ENCODE results near the gene PHEX.

The PHEX gene

GRCh38 chrX:22073928-22074327, 41.8 kb downstream of the PHEX start:
- Histone ChIP-seq H4K20me1 (ENCODE audit: low read depth, low read length) (no peaks in the 10 kb centered on the region), H3K9me3 (ENCODE audit: insufficient read depth, low read length) (no peaks in the 10 kb centered on the region), H3K4me2 (ENCODE audit: low read depth, low read length, poor library complexity, severe bottlenecking) (no peak overlapping the region), H3K27me3 (ENCODE audit: low read length) (no peaks in the 10 kb centered on the region), H3K9ac (ENCODE audit: low read length) (no peak overlapping the region), H3K36me3 (ENCODE audit: low read length) (no peaks in the 10 kb centered on the region), H3F3A (ENCODE audit: insufficient read depth) (no peaks in the 10 kb centered on the region), H2AFZ (ENCODE audit: low read depth, low read length, severe bottlenecking) (no peak overlapping the region), H3K9me2 (replicated peaks; ENCODE audit: insufficient read depth, low read length) (no peaks in the 10 kb centered on the region), H3K79me2 (ENCODE audit: insufficient read depth, low read length) (no peaks in the 10 kb centered on the region), H3K4me3 (ENCODE audit: insufficient read depth, low read length, poor library complexity, severe bottlenecking) (no peak overlapping the region), H3K27ac (ENCODE audit: low read depth, low read length) (no peak overlapping the region)
- TF ChIP-seq CTCF (IDR thresholded peaks at IDR 0.05; ENCODE audit: insufficient read depth, low read length, poor library complexity, severe bottlenecking), result no peak

- no peaks in the 10 kb centered on the region for H3K9me3 ChIP-seq (ENCODE audit: insufficient read depth, low read length)
- H3K79me2 ChIP-seq (ENCODE audit: insufficient read depth, low read length), result no peaks in the 10 kb centered on the region
- H3K27me3 ChIP-seq (ENCODE audit: low read length), result no peaks in the 10 kb centered on the region
- no peaks in the 10 kb centered on the region for H4K20me1 ChIP-seq (ENCODE audit: low read depth, low read length)
- H3K27ac ChIP-seq (ENCODE audit: low read depth, low read length), result no peak overlapping the region
- no peak overlapping the region for H2AFZ ChIP-seq (ENCODE audit: low read depth, low read length, severe bottlenecking)
- H3K36me3 ChIP-seq (ENCODE audit: low read length), result no peaks in the 10 kb centered on the region
- H3K4me2 ChIP-seq (ENCODE audit: low read depth, low read length, poor library complexity, severe bottlenecking), result no peak overlapping the region
- no peaks in the 10 kb centered on the region for H3K9me2 ChIP-seq (replicated peaks; ENCODE audit: insufficient read depth, low read length)
- no peak for TF ChIP-seq EZH2phosphoT487 (conservative IDR thresholded peaks at IDR 0.05; ENCODE audit: low read length)
- no peak for TF ChIP-seq CTCF (IDR thresholded peaks at IDR 0.05; ENCODE audit: insufficient read depth, low read length, poor library complexity, severe bottlenecking)
- H3K9ac ChIP-seq (ENCODE audit: low read length), result no peak overlapping the region
- H3K4me3 ChIP-seq (ENCODE audit: insufficient read depth, low read length, poor library complexity, severe bottlenecking), result no peak overlapping the region
- no peaks in the 10 kb centered on the region for H3F3A ChIP-seq (ENCODE audit: insufficient read depth)
These were observed 46.0 kb downstream of the PHEX start for GRCh38 chrX:22078117-22078516.

- H3K36me3 ChIP-seq (ENCODE audit: low read length), result no peaks in the 10 kb centered on the region
- no peaks in the 10 kb centered on the region for H3K79me2 ChIP-seq (ENCODE audit: insufficient read depth, low read length)
- H3K9me2 ChIP-seq (replicated peaks; ENCODE audit: insufficient read depth, low read length), result no peaks in the 10 kb centered on the region
- no peak overlapping the region for H3K4me2 ChIP-seq (ENCODE audit: low read depth, low read length, poor library complexity, severe bottlenecking)
- no peaks in the 10 kb centered on the region for H4K20me1 ChIP-seq (ENCODE audit: low read depth, low read length)
- no peaks in the 10 kb centered on the region for H3K9me3 ChIP-seq (ENCODE audit: insufficient read depth, low read length)
- no peaks in the 10 kb centered on the region for H3F3A ChIP-seq (ENCODE audit: insufficient read depth)
- H3K4me3 ChIP-seq (ENCODE audit: insufficient read depth, low read length, poor library complexity, severe bottlenecking), result no peak overlapping the region
- H3K9ac ChIP-seq (ENCODE audit: low read length), result no peak overlapping the region
- no peak overlapping the region for H3K27ac ChIP-seq (ENCODE audit: low read depth, low read length)
- no peak overlapping the region for H2AFZ ChIP-seq (ENCODE audit: low read depth, low read length, severe bottlenecking)
- H3K27me3 ChIP-seq (ENCODE audit: low read length), result no peaks in the 10 kb centered on the region
- no peak for TF ChIP-seq EZH2phosphoT487 (conservative IDR thresholded peaks at IDR 0.05; ENCODE audit: low read length)
- TF ChIP-seq CTCF (IDR thresholded peaks at IDR 0.05; ENCODE audit: insufficient read depth, low read length, poor library complexity, severe bottlenecking), result peak; percentile 51
These were observed 49.5 kb downstream of the PHEX start for GRCh38 chrX:22081475-22082092.
